ENCODE results near the gene ATAD3B.

The ATAD3B gene

DNA sequence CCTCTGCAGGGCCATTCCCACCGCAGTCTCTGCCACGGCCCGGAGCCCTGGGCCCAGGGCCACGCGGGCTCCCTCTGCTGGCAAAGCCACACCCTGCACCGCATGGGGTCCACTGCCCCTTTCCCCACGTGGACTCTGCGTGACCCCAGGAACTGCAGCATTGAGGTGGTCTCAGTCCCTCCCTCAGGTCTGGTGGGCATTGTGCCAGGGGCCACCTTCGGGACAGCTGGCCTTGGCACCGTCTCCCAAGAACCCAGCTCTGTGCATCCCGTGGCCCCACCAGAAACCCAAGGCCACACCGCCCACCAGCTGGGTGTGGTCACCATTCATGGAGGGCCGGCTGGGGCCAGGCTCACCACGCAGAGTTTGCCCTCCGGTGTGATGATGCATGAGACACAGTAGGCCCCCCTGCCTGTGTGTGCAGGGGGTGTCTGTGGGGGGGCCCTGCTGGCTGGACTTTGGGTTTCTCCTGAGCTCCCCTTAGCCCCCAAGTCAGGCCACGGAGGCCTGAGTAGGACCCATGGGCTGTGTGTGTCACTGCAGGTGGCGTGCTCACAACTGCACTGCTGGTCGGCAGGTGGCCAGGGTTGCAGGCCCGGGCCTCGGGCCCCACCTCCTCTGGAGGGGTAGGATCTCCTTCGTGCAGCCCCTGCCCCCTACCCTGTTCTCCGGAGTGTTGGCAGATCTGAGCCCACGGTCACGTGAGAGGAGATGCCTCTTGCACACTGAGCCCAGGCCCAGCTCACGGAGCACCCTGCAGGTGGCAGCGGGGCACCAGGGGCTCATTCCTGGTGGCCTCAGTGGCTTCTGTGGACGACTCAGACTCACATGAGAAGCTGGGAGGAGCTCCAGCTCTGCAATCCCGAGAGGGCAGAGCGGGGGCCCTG, 30.3 kb upstream of the ATAD3B start:
- Histone ChIP-seq H3K27ac (ENCODE audit: extremely low read depth, low read depth, low read length) (no peak overlapping the region), H3K4me3 (ENCODE audit: low read depth, low read length) (no peak overlapping the region), H3K4me1 (ENCODE audit: control insufficient read depth, insufficient read depth, low read length) (no peaks in the 10 kb centered on the region), H3K36me3 (ENCODE audit: control insufficient read depth in 2 of 2, insufficient read depth in 1 of 2, low read length in 2 of 2) (peaks cover 0 to 9% of the 10 kb centered on the region in 2 experiments; a peak in 1 of 3 replicates), H3K9me3 (ENCODE audit: control insufficient read depth, insufficient read depth, low read depth, low read length) (no peaks in the 10 kb centered on the region)
- ChIA-PET CTCF (interaction anchor here (0.6 to 2.9 kb wide), 23 partner anchors 8 to 253 kb away, joined by 3 to 14 read pairs (median 4); partner anchors contain the start of gene ATAD3C), POLR2A (interaction anchor here (0.5 to 2.0 kb wide), 6 partner anchors 34 to 63 kb away, joined by 3 to 4 read pairs (median 3); partner anchors contain the start of genes CCNL2 and MRPL20)
- no peak for TF ChIP-seq ZNF24 (tag by site-specific recombination; IDR thresholded peaks at IDR 0.05)
- peak; percentile 73; the same call in 1 of the 2 replicates for TF ChIP-seq EGR2 (tag by site-specific recombination; IDR thresholded peaks at IDR 0.05; ENCODE audit: low read depth)
- TF ChIP-seq ZFHX2 (tag by site-specific recombination; conservative IDR thresholded peaks at IDR 0.05), result peak; percentile 82
- TF ChIP-seq TRIM28 (IDR thresholded peaks at IDR 0.05; ENCODE audit: borderline replicate concordance, low read length), result no peak
- no peak for TF ChIP-seq ZSCAN30 (tag by site-specific recombination; IDR thresholded peaks at IDR 0.05)
- TF ChIP-seq KLF1 (tag by site-specific recombination; IDR thresholded peaks at IDR 0.05), result peak; percentile 96
- TF ChIP-seq KLF7 (tag by site-specific recombination; IDR thresholded peaks at IDR 0.05; ENCODE audit: borderline replicate concordance), result peak; percentile 51; the same call in 1 of the 2 replicates
- TF ChIP-seq ZFP69B (tag by site-specific recombination; IDR thresholded peaks at IDR 0.05), result peak; percentile 92
- TF ChIP-seq, protein P1, sequence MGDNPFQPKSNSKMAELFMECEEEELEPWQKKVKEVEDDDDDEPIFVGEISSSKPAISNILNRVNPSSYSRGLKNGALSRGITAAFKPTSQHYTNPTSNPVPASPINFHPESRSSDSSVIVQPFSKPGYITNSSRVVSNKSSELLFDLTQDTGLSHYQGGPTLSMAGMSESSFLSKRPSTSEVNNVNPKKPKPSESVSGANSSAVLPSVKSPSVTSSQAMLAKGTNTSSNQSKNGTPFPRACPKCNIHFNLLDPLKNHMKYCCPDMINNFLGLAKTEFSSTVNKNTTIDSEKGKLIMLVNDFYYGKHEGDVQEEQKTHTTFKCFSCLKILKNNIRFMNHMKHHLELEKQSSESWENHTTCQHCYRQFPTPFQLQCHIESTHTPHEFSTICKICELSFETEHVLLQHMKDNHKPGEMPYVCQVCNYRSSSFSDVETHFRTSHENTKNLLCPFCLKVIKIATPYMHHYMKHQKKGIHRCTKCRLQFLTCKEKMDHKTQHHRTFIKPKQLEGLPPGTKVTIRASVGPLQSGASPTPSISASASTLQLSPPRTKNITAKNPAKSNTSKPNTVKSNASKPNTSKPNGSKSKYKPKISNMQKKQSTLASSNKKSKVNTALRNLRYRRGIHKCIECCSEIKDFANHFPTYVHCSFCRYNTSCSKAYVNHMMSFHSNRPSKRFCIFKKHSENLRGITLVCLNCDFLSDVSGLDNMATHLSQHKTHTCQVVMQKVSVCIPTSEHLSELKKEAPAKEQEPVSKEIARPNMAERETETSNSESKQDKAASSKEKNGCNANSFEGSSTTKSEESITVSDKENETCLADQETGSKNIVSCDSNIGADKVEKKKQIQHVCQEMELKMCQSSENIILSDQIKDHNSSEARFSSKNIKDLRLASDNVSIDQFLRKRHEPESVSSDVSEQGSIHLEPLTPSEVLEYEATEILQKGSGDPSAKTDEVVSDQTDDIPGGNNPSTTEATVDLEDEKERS (tag by site-specific recombination; IDR thresholded peaks at IDR 0.05), result no peak
- TF ChIP-seq ZNF549 (tag by site-specific recombination; IDR thresholded peaks at IDR 0.05), result no peak
- peak; percentile 18; the same call in 1 of the 2 replicates for TF ChIP-seq KLF8 (tag by site-specific recombination; IDR thresholded peaks at IDR 0.05)
- no peak for TF ChIP-seq MYNN (tag by site-specific recombination; IDR thresholded peaks at IDR 0.05; ENCODE audit: borderline replicate concordance)
- TF ChIP-seq, protein P2, sequence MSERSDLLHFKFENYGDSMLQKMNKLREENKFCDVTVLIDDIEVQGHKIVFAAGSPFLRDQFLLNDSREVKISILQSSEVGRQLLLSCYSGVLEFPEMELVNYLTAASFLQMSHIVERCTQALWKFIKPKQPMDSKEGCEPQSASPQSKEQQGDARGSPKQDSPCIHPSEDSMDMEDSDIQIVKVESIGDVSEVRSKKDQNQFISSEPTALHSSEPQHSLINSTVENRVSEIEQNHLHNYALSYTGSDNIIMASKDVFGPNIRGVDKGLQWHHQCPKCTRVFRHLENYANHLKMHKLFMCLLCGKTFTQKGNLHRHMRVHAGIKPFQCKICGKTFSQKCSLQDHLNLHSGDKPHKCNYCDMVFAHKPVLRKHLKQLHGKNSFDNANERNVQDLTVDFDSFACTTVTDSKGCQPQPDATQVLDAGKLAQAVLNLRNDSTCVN (tag by site-specific recombination; optimal IDR thresholded peaks at IDR 0.05), result no peak
- TF ChIP-seq, protein P3, sequence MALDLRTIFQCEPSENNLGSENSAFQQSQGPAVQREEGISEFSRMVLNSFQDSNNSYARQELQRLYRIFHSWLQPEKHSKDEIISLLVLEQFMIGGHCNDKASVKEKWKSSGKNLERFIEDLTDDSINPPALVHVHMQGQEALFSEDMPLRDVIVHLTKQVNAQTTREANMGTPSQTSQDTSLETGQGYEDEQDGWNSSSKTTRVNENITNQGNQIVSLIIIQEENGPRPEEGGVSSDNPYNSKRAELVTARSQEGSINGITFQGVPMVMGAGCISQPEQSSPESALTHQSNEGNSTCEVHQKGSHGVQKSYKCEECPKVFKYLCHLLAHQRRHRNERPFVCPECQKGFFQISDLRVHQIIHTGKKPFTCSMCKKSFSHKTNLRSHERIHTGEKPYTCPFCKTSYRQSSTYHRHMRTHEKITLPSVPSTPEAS (tag by site-specific recombination; IDR thresholded peaks at IDR 0.05), result no peak
- no peak for TF ChIP-seq ZNF19 (tag by site-specific recombination; IDR thresholded peaks at IDR 0.05; ENCODE audit: low read depth)
- no peak for TF ChIP-seq SETDB1 (IDR thresholded peaks at IDR 0.05; ENCODE audit: insufficient read length, low read length)
- TF ChIP-seq ZNF623 (tag by site-specific recombination; IDR thresholded peaks at IDR 0.05), result no peak
- no peak for TF ChIP-seq ZNF610 (tag by site-specific recombination; IDR thresholded peaks at IDR 0.05; ENCODE audit: borderline replicate concordance)
- peak; percentile 85 for TF ChIP-seq BCL11A (tag by site-specific recombination; IDR thresholded peaks at IDR 0.05; ENCODE audit: low read depth)
- TF ChIP-seq, protein P4, sequence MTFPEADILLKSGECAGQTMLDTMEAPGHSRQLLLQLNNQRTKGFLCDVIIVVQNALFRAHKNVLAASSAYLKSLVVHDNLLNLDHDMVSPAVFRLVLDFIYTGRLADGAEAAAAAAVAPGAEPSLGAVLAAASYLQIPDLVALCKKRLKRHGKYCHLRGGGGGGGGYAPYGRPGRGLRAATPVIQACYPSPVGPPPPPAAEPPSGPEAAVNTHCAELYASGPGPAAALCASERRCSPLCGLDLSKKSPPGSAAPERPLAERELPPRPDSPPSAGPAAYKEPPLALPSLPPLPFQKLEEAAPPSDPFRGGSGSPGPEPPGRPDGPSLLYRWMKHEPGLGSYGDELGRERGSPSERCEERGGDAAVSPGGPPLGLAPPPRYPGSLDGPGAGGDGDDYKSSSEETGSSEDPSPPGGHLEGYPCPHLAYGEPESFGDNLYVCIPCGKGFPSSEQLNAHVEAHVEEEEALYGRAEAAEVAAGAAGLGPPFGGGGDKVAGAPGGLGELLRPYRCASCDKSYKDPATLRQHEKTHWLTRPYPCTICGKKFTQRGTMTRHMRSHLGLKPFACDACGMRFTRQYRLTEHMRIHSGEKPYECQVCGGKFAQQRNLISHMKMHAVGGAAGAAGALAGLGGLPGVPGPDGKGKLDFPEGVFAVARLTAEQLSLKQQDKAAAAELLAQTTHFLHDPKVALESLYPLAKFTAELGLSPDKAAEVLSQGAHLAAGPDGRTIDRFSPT (tag by site-specific recombination; IDR thresholded peaks at IDR 0.05), result peak; percentile 66; the same call in 1 of the 2 replicates
- peak; percentile 76 for TF ChIP-seq ZIC2 (tag by site-specific recombination; IDR thresholded peaks at IDR 0.05)
- TF ChIP-seq, protein P5, sequence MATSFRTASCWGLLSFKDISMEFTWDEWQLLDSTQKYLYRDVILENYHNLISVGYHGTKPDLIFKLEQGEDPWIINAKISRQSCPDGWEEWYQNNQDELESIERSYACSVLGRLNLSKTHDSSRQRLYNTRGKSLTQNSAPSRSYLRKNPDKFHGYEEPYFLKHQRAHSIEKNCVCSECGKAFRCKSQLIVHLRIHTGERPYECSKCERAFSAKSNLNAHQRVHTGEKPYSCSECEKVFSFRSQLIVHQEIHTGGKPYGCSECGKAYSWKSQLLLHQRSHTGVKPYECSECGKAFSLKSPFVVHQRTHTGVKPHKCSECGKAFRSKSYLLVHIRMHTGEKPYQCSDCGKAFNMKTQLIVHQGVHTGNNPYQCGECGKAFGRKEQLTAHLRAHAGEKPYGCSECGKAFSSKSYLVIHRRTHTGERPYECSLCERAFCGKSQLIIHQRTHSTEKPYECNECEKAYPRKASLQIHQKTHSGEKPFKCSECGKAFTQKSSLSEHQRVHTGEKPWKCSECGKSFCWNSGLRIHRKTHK (tag by site-specific recombination; IDR thresholded peaks at IDR 0.05), result no peak
- TF ChIP-seq, protein P6, sequence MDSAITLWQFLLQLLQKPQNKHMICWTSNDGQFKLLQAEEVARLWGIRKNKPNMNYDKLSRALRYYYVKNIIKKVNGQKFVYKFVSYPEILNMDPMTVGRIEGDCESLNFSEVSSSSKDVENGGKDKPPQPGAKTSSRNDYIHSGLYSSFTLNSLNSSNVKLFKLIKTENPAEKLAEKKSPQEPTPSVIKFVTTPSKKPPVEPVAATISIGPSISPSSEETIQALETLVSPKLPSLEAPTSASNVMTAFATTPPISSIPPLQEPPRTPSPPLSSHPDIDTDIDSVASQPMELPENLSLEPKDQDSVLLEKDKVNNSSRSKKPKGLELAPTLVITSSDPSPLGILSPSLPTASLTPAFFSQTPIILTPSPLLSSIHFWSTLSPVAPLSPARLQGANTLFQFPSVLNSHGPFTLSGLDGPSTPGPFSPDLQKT (IDR thresholded peaks at IDR 0.05; ENCODE audit: borderline replicate concordance, low read depth, low read length), result no peak
- no peak for TF ChIP-seq PRDM1 (tag by site-specific recombination; IDR thresholded peaks at IDR 0.05)
- no peak for TF ChIP-seq OVOL3 (tag by site-specific recombination; IDR thresholded peaks at IDR 0.05)

All from HEK293 (cell line).